T-cell (primary cell): ENCODE results near the gene CLSTN2. TPM values are rescaled to one million over a fixed set of nuclear protein-coding genes. Genes with fewer than 3 reads are reported as not detected.

ENCODE experiments used
- ATAC-seq, 4 experiments: fragments of 200-7000 bp in 3 of 4; fragments of 150-1000 bp in 1 of 4; cut with Tn5 transposase; replicated peaks in 1 of 4; 1 replicate in 3 of 4; 2 replicates in 1 of 4; pipeline ENCODE4 v1.10.0; 2021; ENCODE audit warnings: moderate library complexity in 3 of 4, mild to moderate bottlenecking in 2 of 4, moderate number of reproducible peaks in 1 of 4
- CTCF ChIA-PET, 2 donors: fragments of 300-600 bp; sonication (Branson Sonifier 250); formaldehyde crosslinking; loops; one replicate each; lab custom pipeline; 2022; ENCODE audit warnings: antibody characterized with exemption in 2 of 2; lab: Charles Lee
- POLR2A ChIA-PET, 2 donors: fragments of 300-600 bp; sonication (Branson Sonifier 250); formaldehyde crosslinking; loops; one replicate each; lab custom pipeline; 2022; ENCODE audit warnings: antibody characterized with exemption in 2 of 2; lab: Charles Lee
- DNase-seq, 35 experiments: peaks; one replicate each; pipeline versions ENCODE4 v3.0.0 to v3.0.0-alpha.2; 2013 to 2023
- H3K27ac ChIP-seq: one replicate; pipeline ENCODE4 v1.5.1; 2013; ENCODE audit warnings: low read length
- H3K27me3 ChIP-seq, 2 experiments: replicated peaks in 1 of 2; 1 replicate in 1 of 2; 2 replicates in 1 of 2; pipeline versions ENCODE4 v1.6.1 to v1.7.0; 2013; ENCODE audit warnings: low read length in 1 of 2, mixed read lengths in 1 of 2; ENCODE audit not compliant: control insufficient read depth in 2 of 2, insufficient read depth in 2 of 2; ENCODE audit errors: extremely low read depth in 1 of 2
- H3K36me3 ChIP-seq, 2 donors: 1 replicate in 1 of 2; 2 replicates in 1 of 2; pipeline versions ENCODE4 v1.6.1 to v1.7.0; 2013; ENCODE audit warnings: low read length in 1 of 2; ENCODE audit not compliant: control insufficient read depth in 2 of 2, insufficient read depth in 1 of 2; ENCODE audit errors: extremely low read depth in 1 of 2
- H3K4me1 ChIP-seq, 2 experiments: 1 replicate in 1 of 2; 2 replicates in 1 of 2; pipeline versions ENCODE4 v1.6.1 to v1.7.0; 2013; ENCODE audit warnings: low read length in 2 of 2, mixed read lengths in 1 of 2; ENCODE audit not compliant: insufficient read depth in 2 of 2, control insufficient read depth in 1 of 2; ENCODE audit errors: extremely low read depth in 1 of 2
- H3K4me3 ChIP-seq, 2 donors: 1 replicate in 1 of 2; 2 replicates in 1 of 2; pipeline versions ENCODE4 v1.5.1 to v1.7.0; 2013; ENCODE audit warnings: mild to moderate bottlenecking in 2 of 2, low read length in 1 of 2, moderate library complexity in 1 of 2; ENCODE audit not compliant: control insufficient read depth in 1 of 2; ENCODE audit errors: extremely low read depth in 1 of 2
- H3K9me3 ChIP-seq: 2 replicates; pipeline ENCODE4 v1.7.0; 2013
- H3K27ac Mint-ChIP-seq, 2 donors: one replicate each; pipeline ENCODE4 v1.8.0; 2020 to 2021; ENCODE audit warnings: mild to moderate bottlenecking in 2 of 2, mixed read lengths in 2 of 2
- H3K27me3 Mint-ChIP-seq, 2 donors: one replicate each; pipeline ENCODE4 v1.8.0; 2021 to 2022; ENCODE audit warnings: mixed read lengths in 2 of 2
- H3K36me3 Mint-ChIP-seq: one replicate; pipeline ENCODE4 v1.8.0; 2021; ENCODE audit warnings: mixed read lengths
- H3K4me1 Mint-ChIP-seq, 3 donors: one replicate each; pipeline ENCODE4 v1.8.0; 2020 to 2022; ENCODE audit warnings: mixed read lengths in 3 of 3, mild to moderate bottlenecking in 1 of 3
- H3K4me3 Mint-ChIP-seq, 3 donors: one replicate each; pipeline ENCODE4 v1.8.0; 2020 to 2022; ENCODE audit warnings: mild to moderate bottlenecking in 3 of 3, mixed read lengths in 3 of 3, moderate library complexity in 3 of 3
- H3K9me3 Mint-ChIP-seq, 3 donors: one replicate each; pipeline ENCODE4 v1.8.0; 2020 to 2022; ENCODE audit warnings: mixed read lengths in 3 of 3
- WGBS: methylation state at CpG from one replicate; pipeline ENCODE4 v1.1.5; 2013; ENCODE audit warnings: missing lambda C conversion rate; ENCODE audit not compliant: insufficient coverage; 5-methylcytosine and 5-hydroxymethylcytosine counted together
- total RNA-seq, 35 experiments: library from RNA in 6 of 35; stranded (reverse) in 6 of 35; fragments of 120-200 nt in 1 of 35; gene quantifications; one replicate each; pipeline versions ENCODE4 v1.2.1 to v1.2.4 and lab custom pipeline; 2013 to 2026

The CLSTN2 gene
- total RNA-seq, 5 donors from 2014 or later (not counting 1 experiment from before 2014, with no cell fraction given): under 0.01 to 0.12 (median 0.03) TPM; not detected in 2

DNA sequence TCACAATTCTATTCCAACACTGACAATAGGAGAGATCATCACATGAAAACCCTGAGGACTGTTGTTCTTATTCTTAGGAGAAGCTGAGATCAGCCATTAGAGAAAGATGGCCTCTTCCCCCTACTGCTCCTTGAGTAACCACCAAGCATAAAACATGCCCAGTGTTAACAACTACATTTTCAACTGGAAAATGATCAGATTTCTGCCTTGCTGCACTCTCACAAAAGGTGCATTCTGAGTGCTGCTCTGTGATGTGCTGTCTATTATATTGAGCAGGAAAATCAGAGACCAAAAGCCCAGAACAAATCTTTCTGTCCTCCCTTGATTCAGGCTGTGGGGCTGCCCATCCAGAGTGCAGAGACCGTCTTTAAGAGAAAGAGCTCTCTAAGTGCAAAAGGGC lies 438.2 kb downstream of the CLSTN2 start:
- ATAC-seq (no peak), DNase-seq (no peak)
- Mint-ChIP-seq H3K27me3 (peaks cover 1 to 4% of the 10 kb centered on the region in 2 donors), H3K9me3 (no peaks in the 10 kb centered on the region), H3K4me3 (no peak overlapping the region), H3K36me3 (no peaks in the 10 kb centered on the region), H3K27ac (no peak overlapping the region), H3K4me1 (no peaks in the 10 kb centered on the region)
- Histone ChIP-seq H3K4me1 (no peaks in the 10 kb centered on the region), H3K36me3 (no peaks in the 10 kb centered on the region), H3K9me3 (no peaks in the 10 kb centered on the region), H3K4me3 (no peak overlapping the region), H3K27me3 (no peaks in the 10 kb centered on the region), H3K27ac (no peak overlapping the region)
- ChIA-PET POLR2A (no interaction called here), CTCF (no interaction called here)
- whole genome bisulfite sequencing: no CpG with 5 or more reads among the region's 1 CpG

DNA sequence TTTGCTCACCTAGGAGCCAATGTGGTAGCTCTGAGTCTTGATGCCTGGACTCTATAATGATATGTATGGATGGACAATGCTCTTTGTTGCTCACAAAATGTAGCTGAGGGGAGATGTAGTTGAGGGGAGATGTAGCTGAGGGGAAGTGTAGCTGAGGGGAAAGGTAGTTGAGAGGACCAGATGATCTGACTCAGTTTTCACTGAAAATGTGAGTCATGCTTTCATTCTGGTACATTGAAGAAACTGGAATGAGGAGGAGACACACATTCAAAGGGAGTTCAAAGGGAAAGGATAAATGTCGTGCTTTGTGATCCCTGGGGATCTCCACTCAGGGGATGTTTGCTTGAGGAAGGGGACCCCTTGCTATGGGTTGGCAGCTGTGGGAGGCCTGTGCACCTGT lies 440.0 kb downstream of the CLSTN2 start:
- H3K4me3 ChIP-seq: no peak overlapping the region
- no peaks in the 10 kb centered on the region for H3K4me1 ChIP-seq
- no peak overlapping the region for H3K4me3 Mint-ChIP-seq
- 20% methylated on average over 1 of the region's 1 CpG for WGBS
- H3K36me3 Mint-ChIP-seq: no peaks in the 10 kb centered on the region
- no peaks in the 10 kb centered on the region for H3K36me3 ChIP-seq
- no peak overlapping the region for H3K27ac ChIP-seq
- peaks cover 1 to 6% of the 10 kb centered on the region in 2 donors for H3K27me3 Mint-ChIP-seq
- ChIA-PET POLR2A (no interaction called here), CTCF (no interaction called here)
- H3K4me1 Mint-ChIP-seq: no peaks in the 10 kb centered on the region
- no peak for DNase-seq
- H3K27ac Mint-ChIP-seq: no peak overlapping the region
- H3K9me3 ChIP-seq: no peaks in the 10 kb centered on the region
- H3K27me3 ChIP-seq: no peaks in the 10 kb centered on the region
- H3K9me3 Mint-ChIP-seq: peaks cover 0 to 5% (median 0%) of the 10 kb centered on the region in 3 donors
- no peak for ATAC-seq

DNA sequence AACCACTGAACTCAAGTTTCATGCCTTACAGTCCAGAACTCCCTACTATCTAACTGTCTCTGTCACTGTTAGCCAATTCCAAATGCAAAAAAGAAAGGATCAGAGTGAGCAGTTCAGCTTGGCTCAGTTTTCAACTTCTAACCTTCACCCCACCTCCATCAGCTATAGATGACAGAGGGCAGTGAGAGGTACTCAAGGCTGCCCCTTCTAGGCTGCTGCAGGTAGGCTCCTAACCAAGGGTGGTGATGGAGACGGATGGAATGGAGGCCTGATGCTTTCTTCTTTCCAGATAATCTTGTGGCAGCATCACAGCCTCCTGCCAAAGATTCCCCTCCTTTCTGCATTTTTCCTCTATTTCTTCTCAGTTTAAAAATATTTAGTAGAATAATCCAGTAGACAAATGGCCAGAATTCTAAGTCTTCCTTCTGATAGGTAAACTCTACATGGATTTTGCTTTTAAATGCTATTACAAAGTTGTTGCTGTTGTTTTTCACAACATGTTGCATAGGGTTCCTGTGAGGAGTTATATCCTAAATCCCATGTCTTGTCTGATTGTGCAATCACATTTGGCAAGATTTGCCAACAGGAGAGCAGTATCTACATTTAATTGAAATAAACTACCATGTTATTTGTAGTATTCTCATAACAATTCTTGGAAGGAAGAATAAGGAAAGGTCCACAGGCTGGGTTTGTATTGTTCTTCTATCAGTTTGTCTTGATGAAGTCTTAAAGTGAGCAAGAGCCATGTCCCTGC lies 441.3 kb downstream of the CLSTN2 start:
- Histone ChIP-seq H3K4me3 (no peak overlapping the region), H3K9me3 (no peaks in the 10 kb centered on the region), H3K27me3 (no peaks in the 10 kb centered on the region), H3K4me1 (no peaks in the 10 kb centered on the region), H3K27ac (no peak overlapping the region), H3K36me3 (no peaks in the 10 kb centered on the region)
- Mint-ChIP-seq H3K4me1 (no peaks in the 10 kb centered on the region), H3K27me3 (peaks cover 0 to 3% of the 10 kb centered on the region in 2 donors), H3K27ac (no peak overlapping the region), H3K9me3 (peaks cover 0 to 5% (median 0%) of the 10 kb centered on the region in 3 donors), H3K36me3 (no peaks in the 10 kb centered on the region), H3K4me3 (no peak overlapping the region)
- POLR2A ChIA-PET: no interaction called here
- ATAC-seq: no peak
- WGBS: no CpG with 5 or more reads among the region's 1 CpG
- CTCF ChIA-PET: no interaction called here
- no peak for DNase-seq

DNA sequence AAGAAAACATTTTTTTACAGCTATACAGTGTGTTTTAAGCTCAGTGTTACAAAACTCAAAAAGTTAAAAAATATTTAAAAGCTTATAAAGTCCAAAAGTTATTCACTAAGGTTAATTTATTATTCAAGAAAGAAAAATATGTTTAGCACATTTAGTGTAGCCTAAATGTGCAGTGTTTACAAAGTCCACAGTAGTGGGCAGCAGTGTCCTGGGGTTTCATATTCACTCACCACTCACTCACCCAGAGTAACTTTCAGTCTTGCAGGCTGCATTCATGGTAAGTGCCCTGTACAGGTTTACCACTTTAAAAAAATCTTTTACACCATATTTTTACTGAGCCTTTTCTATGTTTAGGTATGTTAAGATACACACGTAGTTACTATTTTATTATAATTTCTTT lies 442.7 kb downstream of the CLSTN2 start:
- POLR2A ChIA-PET: no interaction called here
- H3K4me1 ChIP-seq: no peaks in the 10 kb centered on the region
- no peaks in the 10 kb centered on the region for H3K9me3 ChIP-seq
- peaks cover 0 to 3% of the 10 kb centered on the region in 2 donors for H3K27me3 Mint-ChIP-seq
- H3K27ac ChIP-seq: no peak overlapping the region
- no peaks in the 10 kb centered on the region for H3K27me3 ChIP-seq
- H3K9me3 Mint-ChIP-seq: peaks cover 0 to 5% (median 0%) of the 10 kb centered on the region in 3 donors
- no peak for DNase-seq
- no peak overlapping the region for H3K4me3 ChIP-seq
- H3K27ac Mint-ChIP-seq: no peak overlapping the region
- no peak for ATAC-seq
- no peaks in the 10 kb centered on the region for H3K36me3 ChIP-seq
- H3K4me3 Mint-ChIP-seq: no peak overlapping the region
- no CpG with 5 or more reads among the region's 1 CpG for WGBS
- H3K4me1 Mint-ChIP-seq: no peaks in the 10 kb centered on the region
- CTCF ChIA-PET: no interaction called here
- H3K36me3 Mint-ChIP-seq: no peaks in the 10 kb centered on the region

DNA sequence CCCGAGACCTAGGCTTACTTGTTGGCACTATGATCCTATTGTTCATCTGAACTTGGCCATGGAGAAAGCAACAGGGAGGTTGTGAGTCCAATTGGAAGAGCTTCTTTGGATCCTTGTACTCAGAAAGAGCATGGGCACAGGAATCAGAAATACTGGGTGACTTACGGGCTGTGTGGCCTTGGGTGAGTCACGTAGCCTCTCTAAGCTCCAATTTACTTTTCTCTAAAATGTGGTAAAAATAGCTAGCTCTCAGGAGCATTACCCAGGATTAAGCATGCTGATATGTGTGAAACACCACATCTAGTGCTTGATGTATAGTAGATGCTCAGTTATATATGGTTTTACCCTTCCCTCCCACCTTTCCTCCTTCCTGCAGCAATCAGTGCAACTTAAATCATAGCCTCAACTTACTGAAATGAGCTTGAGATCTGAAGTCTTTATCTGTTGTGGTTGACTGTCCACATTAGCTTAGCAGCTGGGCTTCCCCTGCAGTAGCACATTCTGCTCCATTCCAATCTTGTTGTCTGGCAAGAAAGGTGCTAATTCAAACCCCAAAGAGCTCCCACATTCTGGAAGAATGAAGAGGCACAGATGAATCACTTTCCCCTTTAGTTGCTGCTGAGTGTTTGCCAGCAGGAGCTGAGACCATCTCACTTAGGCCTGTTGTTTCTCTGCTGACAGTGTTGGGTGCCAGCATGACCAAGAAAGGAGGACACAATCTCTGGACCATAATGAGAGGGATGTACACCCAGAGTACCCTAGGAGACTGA lies 443.8 kb downstream of the CLSTN2 start:
- Histone ChIP-seq H3K27me3 (no peaks in the 10 kb centered on the region), H3K36me3 (no peaks in the 10 kb centered on the region), H3K27ac (no peak overlapping the region), H3K9me3 (no peaks in the 10 kb centered on the region), H3K4me1 (no peaks in the 10 kb centered on the region), H3K4me3 (no peak overlapping the region)
- WGBS: 0% methylated on average over 1 of the region's 3 CpGs
- H3K36me3 Mint-ChIP-seq: no peaks in the 10 kb centered on the region
- H3K27me3 Mint-ChIP-seq: peaks cover 0 to 3% of the 10 kb centered on the region in 2 donors
- POLR2A ChIA-PET: no interaction called here
- ATAC-seq (no peak), DNase-seq (no peak)
- CTCF ChIA-PET: no interaction called here
- H3K4me1 Mint-ChIP-seq: no peaks in the 10 kb centered on the region
- no peak overlapping the region for H3K4me3 Mint-ChIP-seq
- H3K9me3 Mint-ChIP-seq: peaks cover 0 to 5% (median 0%) of the 10 kb centered on the region in 3 donors
- no peak overlapping the region for H3K27ac Mint-ChIP-seq

DNA sequence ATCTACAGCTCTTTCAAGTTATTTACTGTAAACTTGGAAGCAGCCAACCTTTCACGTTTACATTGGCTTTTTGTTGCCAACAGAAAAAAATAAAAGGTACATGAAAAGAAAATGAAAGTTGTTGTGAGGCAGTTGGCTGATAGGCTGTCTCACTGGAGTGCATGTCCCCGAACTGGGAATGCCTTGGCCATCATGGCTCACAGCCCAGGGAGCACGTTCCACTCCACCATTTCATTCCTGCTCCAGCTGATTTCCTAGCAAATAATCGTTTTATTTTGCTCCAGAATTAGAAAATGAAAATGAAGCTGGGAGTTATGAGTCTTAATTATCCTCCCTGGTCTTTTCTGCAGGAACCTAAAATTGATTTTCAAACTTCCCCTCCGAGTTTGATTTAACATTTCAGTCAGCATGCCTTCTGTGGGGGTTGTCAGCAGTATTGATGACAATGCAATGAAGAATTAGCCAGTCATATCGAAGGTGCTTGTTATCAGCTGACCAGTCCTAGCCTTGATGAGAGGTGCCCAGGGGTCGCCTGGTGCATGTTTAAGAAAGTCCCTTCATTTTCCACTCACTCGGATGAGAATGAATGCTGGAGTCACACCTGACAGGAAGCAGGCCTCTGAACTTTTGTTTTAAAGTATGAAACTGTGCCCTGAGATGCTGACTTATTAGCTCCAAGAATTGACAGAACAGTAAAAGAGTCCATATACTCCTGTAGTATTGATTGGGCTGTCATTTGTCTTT lies 449.2 kb downstream of the CLSTN2 start:
- POLR2A ChIA-PET: no interaction called here
- no peak overlapping the region for H3K4me3 ChIP-seq
- no peaks in the 10 kb centered on the region for H3K9me3 ChIP-seq
- CTCF ChIA-PET: no interaction called here
- DNase-seq (no peak), ATAC-seq (no peak)
- Mint-ChIP-seq H3K27ac (no peak overlapping the region), H3K27me3 (peaks cover 0 to under 1% of the 10 kb centered on the region in 2 donors), H3K9me3 (no peaks in the 10 kb centered on the region), H3K4me3 (no peak overlapping the region), H3K4me1 (no peaks in the 10 kb centered on the region), H3K36me3 (no peaks in the 10 kb centered on the region)
- H3K27ac ChIP-seq: no peak overlapping the region
- WGBS: 60% methylated on average over 1 of the region's 8 CpGs
- no peaks in the 10 kb centered on the region for H3K36me3 ChIP-seq
- no peaks in the 10 kb centered on the region for H3K4me1 ChIP-seq
- no peaks in the 10 kb centered on the region for H3K27me3 ChIP-seq
